ENCODE data around the gene MXRA8.
"Not testable (repeated sequence)": the region's sequence is repeated elsewhere in the genome, so short reads cannot be mapped to it uniquely, and the experiment has no call there.

The MXRA8 gene

GRCh38 chr1:1391225-1391624 is 32.9 kb upstream of the MXRA8 start:
- no peak for DNase-seq (ENCODE audit: low spot score)

GRCh38 chr1:1390675-1391074 is 32.3 kb upstream of the MXRA8 start:
- no peak for DNase-seq (ENCODE audit: low spot score)

DNA sequence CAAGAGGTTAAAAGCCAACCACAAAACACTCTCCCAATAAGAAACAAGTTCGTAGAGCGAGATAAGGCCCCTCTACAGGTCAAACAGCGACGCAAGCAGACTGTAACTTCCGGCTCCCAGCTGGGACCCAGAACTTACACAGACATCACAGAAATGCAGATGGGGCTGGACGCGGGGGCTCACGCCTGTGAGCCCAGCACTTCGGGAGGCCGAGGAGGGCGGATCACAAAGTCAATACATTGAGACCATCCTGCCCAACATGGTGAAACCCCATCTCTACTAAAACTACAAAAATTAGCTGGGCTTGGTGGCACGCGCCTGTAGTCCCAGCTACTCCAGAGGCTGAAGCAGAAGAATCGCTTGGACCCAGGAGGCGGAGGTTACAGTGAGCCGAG is 29.7 kb upstream of the MXRA8 start:
- no peak for DNase-seq (ENCODE audit: low spot score)

DNA sequence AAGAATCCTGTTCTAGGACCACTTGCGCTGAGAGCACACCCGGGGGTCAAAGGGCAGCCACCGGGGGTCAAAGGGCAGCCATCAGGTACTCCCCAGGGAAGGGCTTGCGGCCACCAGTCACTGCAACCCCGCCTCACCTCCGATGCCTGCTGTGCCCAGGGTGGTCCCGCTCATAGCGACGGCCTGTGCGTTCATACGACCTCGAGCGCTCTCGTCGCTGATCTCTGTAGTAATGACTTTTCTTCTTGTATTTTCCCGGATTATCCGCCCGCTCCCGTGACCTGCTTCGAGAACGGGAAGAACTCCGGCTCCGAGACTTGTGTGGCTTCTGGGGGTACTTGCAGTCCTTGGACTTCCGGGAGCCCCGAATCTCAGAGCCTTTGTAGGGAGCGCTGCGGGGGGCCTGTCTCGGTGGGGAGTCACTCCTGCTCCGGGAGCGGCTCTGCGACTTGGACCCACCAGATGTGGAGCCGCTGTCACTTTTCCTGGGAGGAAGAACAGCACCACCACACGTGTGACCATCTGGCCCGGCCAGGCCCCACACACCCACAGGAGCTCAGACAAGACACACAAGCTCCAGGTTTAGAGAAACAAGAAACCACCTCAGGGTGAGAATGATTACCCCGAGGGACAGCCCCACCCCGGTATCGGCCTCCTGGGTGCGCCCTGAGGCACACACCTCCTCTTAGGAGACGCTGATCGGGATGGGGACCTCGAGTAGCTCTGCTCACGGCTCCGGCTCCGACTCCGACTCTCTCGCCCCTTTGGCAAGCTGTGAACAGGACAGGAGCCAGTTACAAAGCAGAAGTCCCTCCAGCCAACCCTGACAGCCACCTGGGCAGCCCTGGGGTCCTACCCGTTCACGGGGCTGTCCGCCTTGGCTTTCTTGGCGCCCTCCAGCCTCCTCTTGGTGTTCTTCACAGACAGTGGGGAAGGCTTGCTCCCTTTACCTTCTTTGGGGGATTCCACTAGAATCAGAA is 29.0 kb upstream of the MXRA8 start:
- DNase-seq (ENCODE audit: low spot score) = no peak

DNA sequence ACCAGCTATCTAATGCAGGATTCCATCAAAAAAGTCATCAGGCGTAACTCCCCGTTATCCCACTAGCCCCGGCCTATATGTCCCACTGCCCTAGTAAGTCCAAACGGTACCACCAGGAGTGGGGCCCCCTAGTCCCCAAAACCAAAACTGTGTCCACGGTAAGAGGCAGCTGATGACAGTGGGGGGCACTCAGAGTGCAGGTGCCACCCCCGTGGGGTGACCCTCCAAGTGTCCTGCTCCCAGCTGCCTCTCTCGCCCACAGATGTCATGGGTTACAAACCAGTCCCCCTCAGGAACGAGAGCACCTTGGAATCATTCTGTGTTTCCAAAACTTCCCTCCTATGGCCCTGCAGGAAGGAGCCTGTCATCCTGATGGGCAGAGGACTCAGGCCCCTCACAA is 27.6 kb upstream of the MXRA8 start:
- DNase-seq (ENCODE audit: low spot score) = no peak

- not testable (repeated sequence) for DNase-seq (ENCODE audit: low spot score)
Observed at GRCh38 chr1:1385339-1385738, 27.0 kb upstream of the MXRA8 start.

GRCh38 chr1:1381294-1381693 is 22.9 kb upstream of the MXRA8 start:
- no peak for DNase-seq (ENCODE audit: low spot score)

DNA sequence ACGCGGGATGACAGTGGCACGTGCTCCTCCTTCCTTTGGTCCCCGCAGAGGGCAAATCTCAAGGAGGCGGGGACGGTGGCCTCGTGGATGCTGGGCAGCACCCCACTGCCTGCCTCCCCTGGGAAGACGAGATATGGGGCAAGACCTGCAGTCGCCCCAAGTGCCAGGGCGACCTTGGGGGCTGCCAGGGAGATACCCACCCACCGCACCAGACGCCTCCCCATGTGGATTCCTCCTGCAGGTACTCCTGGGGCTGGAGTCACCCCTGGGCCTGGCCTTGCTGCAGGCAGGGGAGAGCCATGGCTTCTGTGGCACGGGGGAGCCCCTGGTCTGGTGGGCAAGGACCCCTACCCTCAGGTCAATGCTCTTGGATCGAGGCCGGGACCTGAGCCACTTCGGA is 22.5 kb upstream of the MXRA8 start:
- DNase-seq (ENCODE audit: low spot score) = no peak

DNA sequence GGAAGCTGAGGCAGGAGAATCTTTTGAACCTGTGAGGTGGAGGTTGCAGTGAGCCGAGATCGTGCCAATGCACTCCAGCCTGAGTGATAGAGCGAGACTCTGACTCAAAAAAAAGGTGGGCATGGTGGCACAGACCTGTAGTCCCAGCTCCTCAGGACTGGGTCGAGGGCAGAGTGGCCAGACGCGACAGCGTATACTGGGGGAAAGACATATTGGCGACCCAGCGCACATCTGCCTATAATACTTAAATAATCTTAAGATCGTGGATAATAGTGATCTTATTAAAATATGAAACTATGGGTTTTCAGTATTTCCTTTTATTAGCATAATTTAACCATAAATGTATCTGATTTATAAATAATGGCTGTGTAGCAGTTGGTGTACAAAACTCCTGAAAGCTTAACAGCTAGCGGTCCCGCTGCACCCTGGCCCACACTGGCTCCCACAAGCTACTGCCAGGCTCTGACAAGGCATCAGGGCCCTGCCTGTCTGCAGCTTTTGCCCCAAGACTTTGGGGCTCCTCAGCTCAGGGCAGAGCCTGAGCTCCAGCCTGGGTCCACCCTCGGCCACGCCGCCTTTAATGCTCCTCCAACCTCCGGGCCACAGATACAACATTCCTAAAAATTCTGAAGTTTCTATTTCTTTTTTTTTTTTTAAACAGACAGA is 19.3 kb upstream of the MXRA8 start:
- no peak for DNase-seq (ENCODE audit: low spot score)

GRCh38 chr1:1376551-1377226 is 18.3 kb upstream of the MXRA8 start:
- DNase-seq (ENCODE audit: low spot score) = peak; percentile 42

- peak; percentile 98 for DNase-seq (ENCODE audit: low spot score)
Observed at GRCh38 chr1:1374929-1375662, 16.7 kb upstream of the MXRA8 start, which contains the start of gene AURKAIP1. AURKAIP1 (minus strand) TSS chr1:1375207; CDS start chr1:1374756, 451 bp downstream.

GRCh38 chr1:1374589-1374928 is 16.2 kb upstream of the MXRA8 start:
- DNase-seq (ENCODE audit: low spot score) = no peak

- DNase-seq (ENCODE audit: low spot score) = no peak
Observed at GRCh38 chr1:1373815-1374588, 15.6 kb upstream of the MXRA8 start.

DNA sequence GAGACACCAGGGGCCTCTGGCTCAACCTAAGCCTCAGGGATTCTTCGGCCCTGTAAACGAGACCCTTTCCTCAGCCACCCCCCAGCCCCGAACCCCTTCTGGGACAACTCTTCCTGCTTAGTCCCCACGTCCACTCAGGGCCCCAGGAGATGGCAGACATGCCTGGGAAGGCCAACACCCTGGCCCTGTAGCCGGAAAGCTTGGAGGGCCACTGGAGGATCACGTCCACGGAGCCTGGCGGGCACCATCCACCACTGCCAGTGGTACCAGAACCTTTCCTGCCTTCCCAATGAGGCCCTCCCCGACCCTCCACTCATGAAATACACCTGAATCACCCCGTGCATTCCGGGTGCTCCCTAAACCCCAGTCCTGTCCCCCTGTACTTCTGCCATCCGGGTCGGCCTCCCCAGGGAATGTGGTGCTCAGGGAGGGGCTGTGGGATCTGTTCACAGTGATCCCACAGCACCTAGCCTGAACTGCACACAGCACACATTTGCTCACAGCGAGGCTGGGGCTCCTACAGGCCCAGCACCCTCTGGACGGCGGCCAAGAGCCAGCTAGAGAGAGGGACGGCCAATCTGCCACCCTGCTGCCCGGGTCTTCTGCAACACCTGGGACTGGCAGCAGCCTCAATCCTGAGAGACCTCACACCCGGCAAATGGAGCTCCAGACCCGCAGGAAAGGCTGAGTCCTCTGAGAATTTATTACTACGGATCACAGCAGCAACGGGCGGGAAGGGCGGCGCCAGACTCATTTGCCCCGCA is 14.9 kb upstream of the MXRA8 start:
- DNase-seq (ENCODE audit: low spot score) = no peak

DNA sequence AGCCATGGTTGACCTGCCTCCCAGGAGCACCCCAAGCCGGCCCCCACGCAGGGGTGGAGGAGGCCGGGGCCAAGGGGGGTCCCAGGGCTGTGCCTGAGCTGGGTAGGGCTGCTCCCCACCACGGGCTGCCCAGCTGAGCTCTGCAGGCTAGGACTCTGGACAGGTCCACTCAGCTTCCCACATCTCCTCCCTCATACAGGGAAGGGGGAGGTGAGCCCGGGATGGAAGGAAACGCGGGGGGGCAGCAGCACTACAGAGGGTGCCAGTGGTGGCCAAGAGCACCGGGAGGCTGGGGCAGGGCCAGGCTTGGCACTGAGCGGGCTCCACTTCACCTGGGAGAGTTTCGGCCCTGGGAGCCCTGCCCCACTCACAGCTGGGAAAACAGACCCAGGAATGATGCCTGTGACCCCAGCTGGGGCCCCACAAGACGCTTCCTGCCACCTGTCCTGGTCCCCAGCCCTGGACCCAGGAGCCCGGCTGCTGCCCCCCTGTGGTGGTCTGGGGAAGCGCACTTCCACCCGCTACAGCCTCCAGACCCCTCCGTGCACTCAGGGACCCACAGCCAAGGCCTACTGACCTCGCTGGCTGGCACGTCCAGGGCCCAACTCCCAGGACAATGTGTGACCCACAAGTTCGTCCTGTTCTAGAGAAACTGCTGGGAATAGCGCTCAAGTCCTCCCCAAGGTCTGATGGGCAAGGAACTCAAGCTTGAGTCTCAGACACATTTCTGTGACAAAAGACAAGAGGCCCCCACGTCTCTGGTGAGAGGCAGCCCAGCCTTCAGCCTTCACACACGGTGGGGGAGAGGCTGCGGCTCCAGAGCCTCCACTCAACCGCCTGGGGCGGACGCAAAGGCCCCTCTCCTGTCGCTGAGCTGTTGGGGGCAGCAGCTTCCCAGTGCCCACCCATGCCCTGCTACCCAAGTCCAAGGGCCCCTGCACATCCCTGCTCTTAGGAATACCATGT is 13.7 kb upstream of the MXRA8 start:
- DNase-seq (ENCODE audit: low spot score) = peak; percentile 88

- DNase-seq (ENCODE audit: low spot score) = peak; percentile 44
Observed at GRCh38 chr1:1371364-1371745, 13.0 kb upstream of the MXRA8 start.

GRCh38 chr1:1370771-1371300 is 12.5 kb upstream of the MXRA8 start:
- DNase-seq (ENCODE audit: low spot score) = peak; percentile 43

GRCh38 chr1:1370094-1370493 is 11.7 kb upstream of the MXRA8 start:
- DNase-seq (ENCODE audit: low spot score) = not testable (repeated sequence)

GRCh38 chr1:1367315-1367714 is 9.0 kb upstream of the MXRA8 start:
- DNase-seq (ENCODE audit: low spot score) = no peak

Data from ecto neural progenitor cell (in vitro differentiated cells).